Natural killer cell (primary cell): ENCODE results near the gene ZNF341. TPM values are rescaled to one million over a fixed set of nuclear protein-coding genes. Genes with fewer than 3 reads are reported as not detected.

ENCODE experiments used
- ATAC-seq, 3 donors: fragments of 150-1000 bp in 2 of 3; fragments of 200-7000 bp in 1 of 3; cut with Tn5 transposase; 1 replicate in 1 of 3; 2 replicates in 2 of 3; pipeline ENCODE4 v1.10.0; 2021; ENCODE audit warnings: mild to moderate bottlenecking in 2 of 3, moderate library complexity in 2 of 3
- DNase-seq, 2 donors: peaks; one replicate each; pipeline versions ENCODE4 v3.0.0 to v3.0.0-alpha.2; 2013 to 2021; ENCODE audit warnings: mixed read lengths in 1 of 2
- H3K27ac ChIP-seq: one replicate; pipeline ENCODE4 v1.5.1; 2013; ENCODE audit warnings: mild to moderate bottlenecking, low read length
- H3K27me3 ChIP-seq: one replicate; pipeline ENCODE4 v1.6.1; 2013; ENCODE audit warnings: low read length; ENCODE audit not compliant: control insufficient read depth, insufficient read depth
- H3K36me3 ChIP-seq: one replicate; pipeline ENCODE4 v1.6.1; 2013; ENCODE audit warnings: low read length; ENCODE audit not compliant: control insufficient read depth, insufficient read depth
- H3K4me1 ChIP-seq: one replicate; pipeline ENCODE4 v1.6.1; 2013; ENCODE audit warnings: low read length; ENCODE audit not compliant: control insufficient read depth, insufficient read depth
- H3K4me3 ChIP-seq: one replicate; pipeline ENCODE4 v1.5.1; 2013; ENCODE audit warnings: low read length
- H3K9me3 ChIP-seq: one replicate; pipeline ENCODE4 v1.6.1; 2013; ENCODE audit warnings: low read length; ENCODE audit not compliant: control insufficient read depth, insufficient read depth
- H3K27ac Mint-ChIP-seq, 2 donors: one replicate each; pipeline ENCODE4 v1.8.0; 2022; ENCODE audit warnings: mild to moderate bottlenecking in 2 of 2, mixed read lengths in 2 of 2, moderate library complexity in 1 of 2
- H3K27me3 Mint-ChIP-seq, 2 donors: one replicate each; pipeline ENCODE4 v1.8.0; 2022; ENCODE audit warnings: low read depth in 2 of 2, mixed read lengths in 2 of 2
- H3K36me3 Mint-ChIP-seq: one replicate; pipeline ENCODE4 v1.8.0; 2022; ENCODE audit warnings: mixed read lengths
- H3K4me1 Mint-ChIP-seq, 2 donors: one replicate each; pipeline ENCODE4 v1.8.0; 2022; ENCODE audit warnings: mixed read lengths in 2 of 2
- H3K4me3 Mint-ChIP-seq: one replicate; pipeline ENCODE4 v1.8.0; 2022; ENCODE audit warnings: mild to moderate bottlenecking, moderate library complexity, mixed read lengths
- H3K9me3 Mint-ChIP-seq, 2 donors: one replicate each; pipeline ENCODE4 v1.8.0; 2022; ENCODE audit warnings: mixed read lengths in 2 of 2
- CTCF ChIP-seq: fragments of 200-600 bp; IDR thresholded peaks from one replicate; pipeline ENCODE4 v1.8.0; 2022; ENCODE audit warnings: antibody characterized with exemption
- WGBS: methylation state at CpG from one replicate; pipeline ENCODE4 v1.1.7; 2013; ENCODE audit warnings: missing lambda C conversion rate; ENCODE audit not compliant: insufficient coverage; 5-methylcytosine and 5-hydroxymethylcytosine counted together
- intact Hi-C: fragments of 100-400 bp; cut with micrococcal nuclease; formaldehyde crosslinking; loops from one replicate; pipeline ENCODE4 v1.14.2; 2022
- total RNA-seq, 4 donors: library from RNA; stranded (reverse); fragments of 120-200 nt in 1 of 4; gene quantifications; one replicate each; pipeline versions ENCODE4 v1.2.3 to v1.2.4, GENCODE V29; 2013 to 2022

ZNF341 gene
- total RNA-seq, 3 donors from 2014 or later (not counting 1 experiment from before 2014, with no cell fraction given): 3.6 to 5.1 (median 4.3) TPM

GRCh38 chr20:33733654-33734576 is 2.1 kb downstream of the ZNF341 start:
- peaks cover 10% of the 10 kb centered on the region for H3K9me3 ChIP-seq
- TF ChIP-seq CTCF: no peak
- Mint-ChIP-seq H3K27me3 (no peaks in the 10 kb centered on the region), H3K9me3 (peaks cover 4 to 8% of the 10 kb centered on the region in 2 donors), H3K36me3 (no peaks in the 10 kb centered on the region), H3K4me3 (peak overlapping the region; percentile 50), H3K4me1 (peaks cover 16 to 25% of the 10 kb centered on the region in 2 donors), H3K27ac (peak overlapping the region; percentile 35 to 43)
- intact Hi-C loops: no loop called here
- H3K27me3 ChIP-seq: no peaks in the 10 kb centered on the region
- no peak overlapping the region for H3K27ac ChIP-seq
- H3K4me3 ChIP-seq: no peak overlapping the region
- 55% methylated on average over 6 of the region's 6 CpGs for WGBS
- H3K36me3 ChIP-seq: no peaks in the 10 kb centered on the region
- ATAC-seq: no peak
- DNase-seq: no peak
- H3K4me1 ChIP-seq: peaks cover 27% of the 10 kb centered on the region

GRCh38 chr20:33736962-33737361 is 5.2 kb downstream of the ZNF341 start:
- DNase-seq (no peak), ATAC-seq (no peak)
- H3K27ac Mint-ChIP-seq: no peak overlapping the region
- H3K27me3 Mint-ChIP-seq: no peaks in the 10 kb centered on the region
- 100% methylated on average over 3 of the region's 3 CpGs for WGBS
- intact Hi-C loops: no loop called here
- no peaks in the 10 kb centered on the region for H3K27me3 ChIP-seq
- H3K4me3 Mint-ChIP-seq: no peak overlapping the region
- no peak overlapping the region for H3K27ac ChIP-seq
- no peak for TF ChIP-seq CTCF
- peaks cover 4 to 8% of the 10 kb centered on the region in 2 donors for H3K9me3 Mint-ChIP-seq
- H3K4me1 ChIP-seq: peaks cover 21% of the 10 kb centered on the region
- peaks cover 10% of the 10 kb centered on the region for H3K9me3 ChIP-seq
- no peaks in the 10 kb centered on the region for H3K36me3 Mint-ChIP-seq
- H3K36me3 ChIP-seq: no peaks in the 10 kb centered on the region
- peaks cover 10 to 15% of the 10 kb centered on the region in 2 donors for H3K4me1 Mint-ChIP-seq
- H3K4me3 ChIP-seq: no peak overlapping the region

GRCh38 chr20:33739493-33739892 is 7.7 kb downstream of the ZNF341 start:
- peaks cover 4 to 8% of the 10 kb centered on the region in 2 donors for H3K9me3 Mint-ChIP-seq

More at GRCh38 chr20:33739493-33739892, 7.7 kb downstream of the ZNF341 start:
- intact Hi-C loops: no loop called here
- Histone ChIP-seq H3K4me3 (no peak overlapping the region), H3K27me3 (no peaks in the 10 kb centered on the region), H3K9me3 (peaks cover 10% of the 10 kb centered on the region), H3K4me1 (peaks cover 1% of the 10 kb centered on the region), H3K36me3 (no peaks in the 10 kb centered on the region), H3K27ac (no peak overlapping the region)
- WGBS: 94% methylated on average over 6 of the region's 7 CpGs
- Mint-ChIP-seq H3K36me3 (no peaks in the 10 kb centered on the region), H3K27ac (no peak overlapping the region), H3K27me3 (no peaks in the 10 kb centered on the region), H3K4me3 (no peak overlapping the region), H3K4me1 (peaks cover 0 to under 1% of the 10 kb centered on the region in 2 donors)
- ATAC-seq (no peak), DNase-seq (no peak)
- TF ChIP-seq CTCF: no peak
